Lower leg skin (tissue), 4 donors: ENCODE measurements around the gene TNP2. TPM values are rescaled to one million over a fixed set of nuclear protein-coding genes. Genes with fewer than 3 reads are reported as not detected.

Source experiments
- DNase-seq, 2 donors: peaks; one replicate each; pipeline ENCODE4 v3.0.0-alpha.2; 2019; ENCODE audit warnings: low spot score in 2 of 2
- H3K4me3 ChIP-seq: fragments of 200-600 bp; sonication (generic); 2 replicates; pipeline ENCODE4 v1.5.1; 2017; ENCODE audit warnings: mild to moderate bottlenecking, low read depth; ENCODE audit not compliant: poor library complexity, severe bottlenecking
- CTCF ChIP-seq, 3 donors: fragments of 450-650 bp; IDR thresholded peaks; one replicate each; pipeline ENCODE4 v1.5.1; 2016; ENCODE audit warnings: antibody characterized with exemption in 3 of 3, mild to moderate bottlenecking in 3 of 3, moderate library complexity in 2 of 3
- POLR2A ChIP-seq, 2 donors: fragments of 450-650 bp; IDR thresholded peaks; one replicate each; pipeline ENCODE4 v1.6.1; 2016 to 2017; ENCODE audit warnings: antibody characterized with exemption in 2 of 2, mild to moderate bottlenecking in 1 of 2, moderate library complexity in 1 of 2
- WGBS, 2 donors: methylation state at CpG; one replicate each; pipeline ENCODE4 v1.1.5; 2018; 5-methylcytosine and 5-hydroxymethylcytosine counted together
- intact Hi-C: fragments of 100-400 bp; cut with DNase I; formaldehyde crosslinking; loops from one replicate; pipeline ENCODE4 v1.15.0; 2023; ENCODE audit warnings: low total_unique reads
- total RNA-seq, 4 donors: library from RNA; depleted of rRNA; stranded (reverse); fragments of >200 nt; gene quantifications; one replicate each; pipeline ENCODE4 v1.1.0, GENCODE V29; 2016

The TNP2 gene
- total RNA-seq, 4 donors from 2014 or later: not detected

GRCh38 chr16:11271610-11272009, 2.5 kb upstream of the TNP2 start:
- 96 to 100% methylated on average over 10 of the region's 10 CpGs for WGBS, 2 donors
- H3K4me3 ChIP-seq: no peak overlapping the region
- intact Hi-C loops: no loop called here
- TF ChIP-seq CTCF (IDR thresholded peaks at IDR 0.05) (no peak), POLR2A (IDR thresholded peaks at IDR 0.05) (no peak)
- DNase-seq: no peak

GRCh38 chr16:11270602-11271162, 1.6 kb upstream of the TNP2 start:
- TF ChIP-seq CTCF (IDR thresholded peaks at IDR 0.05): no peak
- TF ChIP-seq POLR2A (IDR thresholded peaks at IDR 0.05): no peak
- no peak overlapping the region for H3K4me3 ChIP-seq
- no peak for DNase-seq
- WGBS, 2 donors: 93 to 96% methylated on average over 2 of the region's 2 CpGs
- intact Hi-C loops: no loop called here

- no peak for TF ChIP-seq CTCF (IDR thresholded peaks at IDR 0.05)
- TF ChIP-seq POLR2A (IDR thresholded peaks at IDR 0.05): no peak
- no peak for DNase-seq
- WGBS, 2 donors: 94 to 96% methylated on average over 7 of the region's 7 CpGs
- no peak overlapping the region for H3K4me3 ChIP-seq
- intact Hi-C loops: no loop called here
These were observed 4.0 kb downstream of the TNP2 start for GRCh38 chr16:11265124-11265523.

GRCh38 chr16:11264155-11264832, 4.8 kb downstream of the TNP2 start:
- no peak for DNase-seq
- WGBS, 2 donors: 75 to 77% methylated on average over 9 of the region's 9 CpGs
- no peak overlapping the region for H3K4me3 ChIP-seq
- TF ChIP-seq POLR2A (IDR thresholded peaks at IDR 0.05) (no peak), CTCF (IDR thresholded peaks at IDR 0.05) (no peak)
- intact Hi-C loops: no loop called here

GRCh38 chr16:11263737-11264136, 5.4 kb downstream of the TNP2 start:
- TF ChIP-seq CTCF (IDR thresholded peaks at IDR 0.05) (no peak), POLR2A (IDR thresholded peaks at IDR 0.05) (no peak)
- 64 to 73% methylated on average over 4 of the region's 4 CpGs for WGBS, 2 donors
- intact Hi-C loops: no loop called here
- no peak for DNase-seq
- H3K4me3 ChIP-seq: no peak overlapping the region

GRCh38 chr16:11262915-11263314, 6.2 kb downstream of the TNP2 start:
- peak in 1 of 2 donors; percentile 74 for DNase-seq
- TF ChIP-seq CTCF (IDR thresholded peaks at IDR 0.05) (no peak), POLR2A (IDR thresholded peaks at IDR 0.05) (no peak)
- intact Hi-C loops: no loop called here
- H3K4me3 ChIP-seq: no peak overlapping the region
- 72 to 75% methylated on average over 8 of the region's 8 CpGs for WGBS, 2 donors
